Aorta (tissue), 5 donors: ENCODE data around the gene MMP26. TPM values are rescaled to one million over a fixed set of nuclear protein-coding genes. Genes with fewer than 3 reads are reported as not detected.

ENCODE experiments used
- ATAC-seq: fragments of 200-7000 bp; cut with Tn5 transposase; one replicate; pipeline ENCODE4 v1.9.1; 2022; ENCODE audit warnings: moderate library complexity; ENCODE audit not compliant: low FRiP score
- DNase-seq, 2 donors: peaks; one replicate each; pipeline ENCODE4 v3.0.0-alpha.2; 2020
- H3K27ac ChIP-seq, 2 donors: one replicate each; pipeline ENCODE4 v1.5.1; 2013; ENCODE audit warnings: low read length in 2 of 2, mild to moderate bottlenecking in 2 of 2, moderate library complexity in 2 of 2, control low read depth in 1 of 2, inconsistent platforms in 1 of 2, low read depth in 1 of 2
- H3K27me3 ChIP-seq, 2 donors: one replicate each; pipeline ENCODE4 v1.6.1; 2013; ENCODE audit warnings: control low read depth in 1 of 2, low read length in 1 of 2, mild to moderate bottlenecking in 1 of 2, moderate library complexity in 1 of 2; ENCODE audit not compliant: insufficient read depth in 2 of 2, control insufficient read depth in 1 of 2
- H3K36me3 ChIP-seq, 2 donors: one replicate each; pipeline ENCODE4 v1.6.1; 2013; ENCODE audit warnings: control low read depth in 1 of 2, low read length in 1 of 2, mild to moderate bottlenecking in 1 of 2; ENCODE audit not compliant: insufficient read depth in 2 of 2, control insufficient read depth in 1 of 2
- H3K4me1 ChIP-seq, 2 donors: one replicate each; pipeline ENCODE4 v1.6.1; 2013; ENCODE audit warnings: low read length in 2 of 2, control low read depth in 1 of 2, mild to moderate bottlenecking in 1 of 2, moderate library complexity in 1 of 2; ENCODE audit not compliant: insufficient read depth in 2 of 2, control insufficient read depth in 1 of 2
- H3K4me3 ChIP-seq, 2 donors: one replicate each; pipeline ENCODE4 v1.5.1; 2013; ENCODE audit warnings: low read length in 2 of 2, control low read depth in 1 of 2, mild to moderate bottlenecking in 1 of 2
- H3K9me3 ChIP-seq: one replicate; pipeline ENCODE4 v1.6.1; 2013; ENCODE audit warnings: mild to moderate bottlenecking, low read length; ENCODE audit not compliant: control insufficient read depth
- WGBS, 2 donors: extraction: QIAGEN DNeasy Blood & Tissue Kit; methylation state at CpG; one replicate each; pipeline ENCODE4 v1.1.7; 2013; 5-methylcytosine and 5-hydroxymethylcytosine counted together
- intact Hi-C, 2 donors: fragments of 100-400 bp; cut with DNase I; formaldehyde crosslinking; loops; one replicate each; pipeline versions ENCODE4 v1.14.2 to v1.15.0; 2022
- polyA plus RNA-seq, 2 donors: library from polyadenylated mRNA; stranded (reverse); fragments of 200-250 nt; gene quantifications; one replicate each; pipeline ENCODE4 v1.2.3, GENCODE V29; 2013
- total RNA-seq, 2 donors: library from RNA; stranded (reverse); fragmentation: NEBNext Ultra II Directional; extraction: Animal tissue kit (Norgen Biotek cat#: 25700); gene quantifications; one replicate each; pipeline ENCODE4 v1.2.1, GENCODE V29; 2021
- donor health status: healthy with polysubstance abuse.
- donor health status: Bipolar disorder and iron deficiency.
- donor health status: DM: no; HTN: no; CAD: no.
- donor health status: DM: no; HTN: no; CAD: no.
- donor health status: DM: yes; HTN: yes; CAD: no.

Gene MMP26
- total and polyA plus RNA-seq, 4 donors = not detected

GRCh38 chr11:4677948-4678347, 26.6 kb upstream of the MMP26 start:
- ATAC-seq (no peak), DNase-seq (no peak)
- Histone ChIP-seq H3K27me3 (no peaks in the 10 kb centered on the region), H3K9me3 (no peaks in the 10 kb centered on the region), H3K4me1 (no peaks in the 10 kb centered on the region), H3K4me3 (no peak overlapping the region), H3K27ac (no peak overlapping the region), H3K36me3 (no peaks in the 10 kb centered on the region)
- 89 to 96% methylated on average over 2 of the region's 2 CpGs for WGBS, 2 donors
- intact Hi-C loops = no loop called here

- ATAC-seq (no peak), DNase-seq (no peak)
- 54 to 58% methylated on average over 3 of the region's 3 CpGs for WGBS, 2 donors
- H3K9me3 ChIP-seq = no peaks in the 10 kb centered on the region
- H3K36me3 ChIP-seq = no peaks in the 10 kb centered on the region
- H3K4me3 ChIP-seq = no peak overlapping the region
- intact Hi-C loops = no loop called here
- H3K27me3 ChIP-seq = no peaks in the 10 kb centered on the region
- no peak overlapping the region for H3K27ac ChIP-seq
- H3K4me1 ChIP-seq = no peaks in the 10 kb centered on the region
Measured at GRCh38 chr11:4680341-4680740, 24.2 kb upstream of the MMP26 start.

GRCh38 chr11:4682623-4683419, 21.8 kb upstream of the MMP26 start:
- Histone ChIP-seq H3K4me3 (no peak overlapping the region), H3K9me3 (no peaks in the 10 kb centered on the region), H3K27me3 (no peaks in the 10 kb centered on the region), H3K36me3 (no peaks in the 10 kb centered on the region), H3K27ac (no peak overlapping the region), H3K4me1 (no peaks in the 10 kb centered on the region)
- ATAC-seq = no peak
- no peak for DNase-seq
- 86 to 89% methylated on average over 2 of the region's 2 CpGs for WGBS, 2 donors
- intact Hi-C loops = no loop called here

- WGBS, 2 donors = 86 to 89% methylated on average over 3 of the region's 3 CpGs
- DNase-seq (no peak), ATAC-seq (no peak)
- Histone ChIP-seq H3K27me3 (no peaks in the 10 kb centered on the region), H3K36me3 (no peaks in the 10 kb centered on the region), H3K4me3 (no peak overlapping the region), H3K4me1 (no peaks in the 10 kb centered on the region), H3K9me3 (no peaks in the 10 kb centered on the region), H3K27ac (no peak overlapping the region)
- intact Hi-C loops = no loop called here
Measured at GRCh38 chr11:4684631-4685285, 19.8 kb upstream of the MMP26 start.

GRCh38 chr11:4695442-4695841, 9.1 kb upstream of the MMP26 start:
- intact Hi-C loops = no loop called here
- 11 to 16% methylated on average over 1 of the region's 1 CpG for WGBS, 2 donors
- no peak overlapping the region for H3K27ac ChIP-seq
- no peaks in the 10 kb centered on the region for H3K27me3 ChIP-seq
- ATAC-seq = no peak
- no peaks in the 10 kb centered on the region for H3K36me3 ChIP-seq
- H3K4me1 ChIP-seq = no peaks in the 10 kb centered on the region
- peaks cover 6% of the 10 kb centered on the region for H3K9me3 ChIP-seq
- no peak for DNase-seq
- H3K4me3 ChIP-seq = no peak overlapping the region

DNA sequence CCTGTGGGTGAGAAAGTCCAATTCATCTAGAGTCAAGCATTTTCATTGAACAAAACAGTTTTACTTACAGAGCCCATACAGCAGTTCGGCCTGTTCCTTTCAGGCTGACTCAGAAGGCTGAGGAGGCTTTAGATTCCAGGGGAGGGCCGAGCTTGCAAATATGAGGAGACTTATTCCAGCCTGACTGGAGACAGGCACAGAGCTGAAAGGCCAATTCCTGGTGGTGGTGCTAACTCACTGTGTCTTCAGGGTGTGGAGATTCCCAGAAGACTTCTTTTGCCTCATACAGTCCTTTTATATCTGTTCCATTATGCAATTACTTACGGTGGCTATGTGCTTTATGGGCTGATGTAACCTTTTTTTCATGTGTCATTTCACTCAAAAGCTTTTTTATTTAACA, 7.0 kb upstream of the MMP26 start, which contains the start of gene OR51E2:
TSS of gene OR51E2 (minus strand) at position 269 of the 400 bp plus-strand sequence. CDS start 15,142 bp downstream, outside the sequence.
- Histone ChIP-seq H3K27ac (no peak within 1 kb of the TSS), H3K4me1 (no peaks in the 10 kb centered on the region), H3K9me3 (peaks cover 2% of the 10 kb centered on the region), H3K27me3 (no peaks in the 10 kb centered on the region), H3K4me3 (no peak within 1 kb of the TSS), H3K36me3 (no peaks in the 10 kb centered on the region)
- ATAC-seq = peak; percentile 52
- 59% methylated on average over 3 of the region's 3 CpGs for WGBS, 2 donors
- intact Hi-C loops = no loop called here
- no peak for DNase-seq

DNA sequence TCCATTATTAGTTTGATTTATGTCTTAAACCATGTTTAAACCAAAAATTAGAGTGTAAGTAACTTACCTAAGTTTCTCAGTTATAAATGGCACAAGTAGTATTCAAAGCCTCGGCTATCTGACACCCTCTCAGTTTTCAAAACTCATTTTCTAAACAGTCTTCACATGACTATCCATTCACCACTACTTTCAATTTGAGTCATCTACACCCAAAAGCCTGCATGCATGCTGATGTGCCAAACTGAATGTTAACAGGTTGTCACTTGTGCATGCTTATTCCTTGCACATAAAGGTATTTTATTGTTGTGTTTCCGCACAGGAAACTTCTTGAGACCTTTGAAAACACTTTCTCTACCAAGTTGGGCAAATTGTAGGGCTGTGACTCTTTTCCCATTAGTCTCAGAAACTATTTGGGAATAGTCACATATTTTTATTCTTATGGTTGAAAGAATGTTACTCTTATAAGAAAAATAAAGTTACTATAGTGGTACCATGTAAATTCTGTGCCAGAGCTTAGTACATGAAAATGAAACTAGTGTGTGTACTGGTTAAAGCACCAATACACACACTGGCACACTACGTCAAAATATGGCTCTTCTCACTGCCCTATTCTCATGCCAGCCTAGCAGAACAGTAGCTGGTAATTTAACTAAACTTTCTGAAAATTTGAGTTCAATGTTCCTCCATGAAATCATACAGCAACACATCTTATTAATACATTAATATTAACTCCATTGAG, 4.7 kb upstream of the MMP26 start:
- intact Hi-C loops = no loop called here
- ATAC-seq (no peak), DNase-seq (no peak)
- Histone ChIP-seq H3K27me3 (no peaks in the 10 kb centered on the region), H3K9me3 (peaks cover 2% of the 10 kb centered on the region), H3K27ac (no peak overlapping the region), H3K4me3 (no peak overlapping the region), H3K36me3 (no peaks in the 10 kb centered on the region), H3K4me1 (no peaks in the 10 kb centered on the region)
- WGBS, 2 donors = 85 to 87% methylated on average over 3 of the region's 3 CpGs

- Histone ChIP-seq H3K27ac (no peak overlapping the region), H3K27me3 (no peaks in the 10 kb centered on the region), H3K4me3 (no peak overlapping the region), H3K36me3 (no peaks in the 10 kb centered on the region), H3K9me3 (peaks cover 2% of the 10 kb centered on the region), H3K4me1 (no peaks in the 10 kb centered on the region)
- no peak for DNase-seq
- ATAC-seq = no peak
- WGBS, 2 donors = 78 to 84% methylated on average over 1 of the region's 1 CpG
- intact Hi-C loops = no loop called here
Measured at GRCh38 chr11:4700436-4700820, 4.2 kb upstream of the MMP26 start.
